ENCODE results near the gene IGF2BP2.

IGF2BP2 gene

GRCh38 chr3:185756477-185756876, 68.4 kb downstream of the IGF2BP2 start:
- DNase-seq (ENCODE audit: insufficient read length, low spot score) (no peak), FAIRE-seq (no peak)
- no peak for TF ChIP-seq CTCF (IDR thresholded peaks at IDR 0.05; ENCODE audit: insufficient read depth, missing control alignments)

- TF ChIP-seq CTCF (IDR thresholded peaks at IDR 0.05; ENCODE audit: insufficient read depth, missing control alignments), result no peak
- DNase-seq (ENCODE audit: insufficient read length, low spot score), result no peak
- FAIRE-seq, result no peak
Measured at GRCh38 chr3:185754920-185755319, 69.9 kb downstream of the IGF2BP2 start.

GRCh38 chr3:185753354-185753753, 71.5 kb downstream of the IGF2BP2 start:
- FAIRE-seq, result no peak
- TF ChIP-seq CTCF (IDR thresholded peaks at IDR 0.05; ENCODE audit: insufficient read depth, missing control alignments), result no peak
- no peak for DNase-seq (ENCODE audit: insufficient read length, low spot score)

GRCh38 chr3:185750702-185751101, 74.1 kb downstream of the IGF2BP2 start:
- DNase-seq (ENCODE audit: insufficient read length, low spot score) (no peak), FAIRE-seq (no peak)
- TF ChIP-seq CTCF (IDR thresholded peaks at IDR 0.05; ENCODE audit: insufficient read depth, missing control alignments), result no peak

GRCh38 chr3:185750015-185750414, 74.8 kb downstream of the IGF2BP2 start:
- FAIRE-seq (no peak), DNase-seq (ENCODE audit: insufficient read length, low spot score) (no peak)
- no peak for TF ChIP-seq CTCF (IDR thresholded peaks at IDR 0.05; ENCODE audit: insufficient read depth, missing control alignments)

- no peak for FAIRE-seq
- TF ChIP-seq CTCF (IDR thresholded peaks at IDR 0.05; ENCODE audit: insufficient read depth, missing control alignments), result no peak
- DNase-seq (ENCODE audit: insufficient read length, low spot score), result no peak
Measured at GRCh38 chr3:185746470-185746869, 78.4 kb downstream of the IGF2BP2 start.

- no peak for TF ChIP-seq CTCF (IDR thresholded peaks at IDR 0.05; ENCODE audit: insufficient read depth, missing control alignments)
- FAIRE-seq (no peak), DNase-seq (ENCODE audit: insufficient read length, low spot score) (no peak)
Measured at GRCh38 chr3:185744997-185745843, 79.6 kb downstream of the IGF2BP2 start.

Measured in D721Med (cell line).